Neuronal stem cell (in vitro differentiated cells): ENCODE data around the gene NELFCD.

Experiments used
- DNase-seq: peaks from one replicate; pipeline ENCODE4 v3.0.0-alpha.2; 2013; ENCODE audit warnings: low spot score
- H2AFZ ChIP-seq: one replicate; pipeline ENCODE4 v1.6.1; 2013; ENCODE audit warnings: mild to moderate bottlenecking, low read length, inconsistent platforms
- H2AK5ac ChIP-seq: 2 replicates; pipeline ENCODE4 v1.6.1; 2013; ENCODE audit warnings: low read depth, mild to moderate bottlenecking, inconsistent platforms, low read length, moderate library complexity, mixed read lengths
- H2BK120ac ChIP-seq: 2 replicates; pipeline ENCODE4 v1.6.1; 2013; ENCODE audit warnings: low read depth, mild to moderate bottlenecking, inconsistent platforms, low read length, moderate library complexity, mixed read lengths
- H2BK12ac ChIP-seq: one replicate; pipeline ENCODE4 v1.6.1; 2013; ENCODE audit warnings: low read length, inconsistent platforms
- H2BK15ac ChIP-seq: 2 replicates; pipeline ENCODE4 v1.6.1; 2013; ENCODE audit warnings: mild to moderate bottlenecking, low read length, inconsistent platforms, mixed read lengths
- H2BK5ac ChIP-seq: one replicate; pipeline ENCODE4 v1.6.1; 2013; ENCODE audit warnings: inconsistent platforms, mild to moderate bottlenecking, low read length, moderate library complexity
- H3K14ac ChIP-seq: one replicate; pipeline ENCODE4 v1.6.1; 2013; ENCODE audit warnings: low read length, inconsistent platforms
- H3K18ac ChIP-seq: 2 replicates; pipeline ENCODE4 v1.6.1; 2013; ENCODE audit warnings: low read length, inconsistent platforms
- H3K23ac ChIP-seq: 2 replicates; pipeline ENCODE4 v1.6.1; 2013; ENCODE audit warnings: low read depth, mild to moderate bottlenecking, mixed read lengths, low read length, inconsistent platforms; ENCODE audit not compliant: poor library complexity
- H3K27ac ChIP-seq: replicated peaks from 3 replicates; pipeline ENCODE4 v1.5.1; 2013; ENCODE audit warnings: low read length, inconsistent platforms
- H3K27me3 ChIP-seq, 3 experiments: 2 replicates each; pipeline ENCODE4 v1.6.1; 2013; ENCODE audit warnings: low read length in 3 of 3, mild to moderate bottlenecking in 2 of 3, inconsistent platforms in 1 of 3, low read depth in 1 of 3, mixed read lengths in 1 of 3, moderate library complexity in 1 of 3; ENCODE audit not compliant: control insufficient read depth in 3 of 3, insufficient read depth in 3 of 3
- H3K36me3 ChIP-seq, 2 donors: replicated peaks in 1 of 2; 2 replicates each; pipeline ENCODE4 v1.6.1; 2013; ENCODE audit warnings: low read length in 2 of 2; ENCODE audit not compliant: control insufficient read depth in 2 of 2, insufficient read depth in 2 of 2
- H3K4ac ChIP-seq: 2 replicates; pipeline ENCODE4 v1.6.1; 2013; ENCODE audit warnings: inconsistent platforms, mild to moderate bottlenecking, low read length, moderate library complexity
- H3K4me1 ChIP-seq, 2 donors: 1 replicate in 1 of 2; 2 replicates in 1 of 2; pipeline ENCODE4 v1.6.1; 2013; ENCODE audit warnings: low read length in 2 of 2, low read depth in 1 of 2; ENCODE audit not compliant: control insufficient read depth in 2 of 2, insufficient read depth in 1 of 2
- H3K4me2 ChIP-seq: one replicate; pipeline ENCODE4 v1.6.1; 2013; ENCODE audit warnings: mild to moderate bottlenecking, low read length, inconsistent platforms; ENCODE audit not compliant: insufficient read depth, poor library complexity, severe bottlenecking
- H3K4me3 ChIP-seq, 2 donors: 2 replicates each; pipeline ENCODE4 v1.5.1; 2013; ENCODE audit warnings: low read length in 2 of 2, mild to moderate bottlenecking in 2 of 2, inconsistent platforms in 1 of 2, moderate library complexity in 1 of 2
- H3K79me1 ChIP-seq: one replicate; pipeline ENCODE4 v1.6.1; 2013; ENCODE audit warnings: low read depth, mild to moderate bottlenecking, inconsistent platforms, low read length, moderate library complexity
- H3K9ac ChIP-seq: one replicate; pipeline ENCODE4 v1.6.1; 2013; ENCODE audit warnings: mild to moderate bottlenecking, low read depth, low read length, inconsistent platforms; ENCODE audit not compliant: poor library complexity
- H3K9me3 ChIP-seq, 2 donors: replicated peaks in 1 of 2; 2 replicates each; pipeline versions ENCODE3 to v1.6.1; 2013; ENCODE audit warnings: low read length in 2 of 2, mild to moderate bottlenecking in 2 of 2, inconsistent platforms in 1 of 2, low read depth in 1 of 2, mixed read lengths in 1 of 2, moderate library complexity in 1 of 2; ENCODE audit not compliant: control insufficient read depth in 2 of 2, insufficient read depth in 1 of 2
- H4K8ac ChIP-seq: one replicate; pipeline ENCODE4 v1.6.1; 2013; ENCODE audit warnings: low read depth, mild to moderate bottlenecking, inconsistent platforms, low read length, moderate library complexity
- H4K91ac ChIP-seq: one replicate; pipeline ENCODE4 v1.6.1; 2013; ENCODE audit warnings: low read length, low read depth, mild to moderate bottlenecking, inconsistent platforms; ENCODE audit not compliant: poor library complexity
- WGBS, 2 donors: extraction: QIAGEN DNeasy Blood & Tissue Kit; methylation state at CpG; one replicate each; pipeline ENCODE4 v1.1.7; 2013; ENCODE audit warnings: missing lambda C conversion rate in 2 of 2, mixed read lengths in 1 of 2; ENCODE audit not compliant: insufficient read length in 2 of 2, insufficient replicate concordance in 1 of 2; ENCODE audit errors: extremely low coverage in 2 of 2; 5-methylcytosine and 5-hydroxymethylcytosine counted together

NELFCD gene

GRCh38 chr20:59001068-59001448 is 20.0 kb downstream of the NELFCD start:
- no peak overlapping the region for H3K4ac ChIP-seq
- no peak overlapping the region for H2BK120ac ChIP-seq
- peak overlapping the region; percentile 77 for H3K14ac ChIP-seq
- no peaks in the 10 kb centered on the region for H3K27me3 ChIP-seq
- H3K9ac ChIP-seq, result peak overlapping the region; percentile 50
- H4K8ac ChIP-seq, result no peak overlapping the region
- no peak overlapping the region for H2BK15ac ChIP-seq
- H3K9me3 ChIP-seq, result no peaks in the 10 kb centered on the region
- H3K36me3 ChIP-seq, result peaks cover 8 to 13% of the 10 kb centered on the region in 2 donors
- no peak for DNase-seq
- no peak overlapping the region for H3K23ac ChIP-seq
- H3K18ac ChIP-seq, result no peak overlapping the region
- H3K4me2 ChIP-seq, result no peak overlapping the region
- H3K4me1 ChIP-seq, result peaks cover 8 to 10% of the 10 kb centered on the region in 2 donors
- no peak overlapping the region for H2AFZ ChIP-seq
- no peak overlapping the region for H2BK5ac ChIP-seq
- WGBS, 2 donors, result no CpG with 5 or more reads among the region's 13 CpGs
- H2BK12ac ChIP-seq, result peak overlapping the region; percentile 14
- H3K4me3 ChIP-seq, result no peak overlapping the region
- H3K79me1 ChIP-seq, result no peaks in the 10 kb centered on the region
- H4K91ac ChIP-seq, result no peak overlapping the region
- H2AK5ac ChIP-seq, result peak overlapping the region; percentile 71
- H3K27ac ChIP-seq, result no peak overlapping the region

GRCh38 chr20:59001449-59002171 is 20.6 kb downstream of the NELFCD start:
- no peak overlapping the region for H3K27ac ChIP-seq
- no CpG with 5 or more reads among the region's 27 CpGs for WGBS, 2 donors

GRCh38 chr20:59002388-59002787 is 21.3 kb downstream of the NELFCD start:
- H2BK12ac ChIP-seq, result no peak overlapping the region
- H3K36me3 ChIP-seq, result peaks cover 4 to 8% of the 10 kb centered on the region in 2 donors
- H3K27me3 ChIP-seq, result no peaks in the 10 kb centered on the region
- H2BK120ac ChIP-seq, result no peak overlapping the region
- H4K91ac ChIP-seq, result no peak overlapping the region
- WGBS, 2 donors, result no CpG with 5 or more reads among the region's 8 CpGs
- H3K23ac ChIP-seq, result no peak overlapping the region
- H3K14ac ChIP-seq, result no peak overlapping the region
- H2AK5ac ChIP-seq, result no peak overlapping the region
- H3K18ac ChIP-seq, result peak overlapping the region; percentile 64
- H3K4ac ChIP-seq, result no peak overlapping the region
- no peak overlapping the region for H3K27ac ChIP-seq
- H2BK15ac ChIP-seq, result no peak overlapping the region
- H3K4me2 ChIP-seq, result no peak overlapping the region
- no peak for DNase-seq
- peak overlapping the region; percentile 1 for H2BK5ac ChIP-seq
- H3K9me3 ChIP-seq, result no peaks in the 10 kb centered on the region
- peaks cover 5% of the 10 kb centered on the region for H3K79me1 ChIP-seq
- no peak overlapping the region for H3K9ac ChIP-seq
- H3K4me3 ChIP-seq, result no peak overlapping the region
- peak overlapping the region; percentile 79 for H2AFZ ChIP-seq
- no peak overlapping the region for H4K8ac ChIP-seq
- peaks cover 10 to 14% of the 10 kb centered on the region in 2 donors for H3K4me1 ChIP-seq

More at GRCh38 chr20:59001449-59002171, 20.6 kb downstream of the NELFCD start:
- no peak overlapping the region for H4K91ac ChIP-seq
- peak overlapping the region; percentile 71 for H2AK5ac ChIP-seq
- peak overlapping the region; percentile 50 for H3K9ac ChIP-seq
- no peaks in the 10 kb centered on the region for H3K9me3 ChIP-seq
- no peak overlapping the region for H3K4ac ChIP-seq
- H3K18ac ChIP-seq, result no peak overlapping the region
- no peak overlapping the region for H2BK120ac ChIP-seq
- no peak overlapping the region for H3K4me2 ChIP-seq
- peak overlapping the region; percentile 77 for H3K14ac ChIP-seq
- no peak overlapping the region for H2BK15ac ChIP-seq
- no peak overlapping the region for H3K23ac ChIP-seq
- H2BK5ac ChIP-seq, result no peak overlapping the region
- H3K27me3 ChIP-seq, result no peaks in the 10 kb centered on the region
- no peak for DNase-seq
- H3K4me3 ChIP-seq, result no peak overlapping the region
- H3K36me3 ChIP-seq, result peaks cover 8% of the 10 kb centered on the region in 2 donors
- peaks cover 5% of the 10 kb centered on the region for H3K79me1 ChIP-seq
- H3K4me1 ChIP-seq, result peaks cover 10 to 13% of the 10 kb centered on the region in 2 donors
- peak overlapping the region; percentile 14 for H2BK12ac ChIP-seq
- H2AFZ ChIP-seq, result no peak overlapping the region
- no peak overlapping the region for H4K8ac ChIP-seq

GRCh38 chr20:59002874-59003399 is 21.9 kb downstream of the NELFCD start:
- no peak overlapping the region for H3K4me3 ChIP-seq
- peak overlapping the region; percentile 16 for H3K18ac ChIP-seq
- H3K9ac ChIP-seq, result no peak overlapping the region
- H2BK5ac ChIP-seq, result peak overlapping the region; percentile 1
- no peak overlapping the region for H3K23ac ChIP-seq
- no peak overlapping the region for H2BK120ac ChIP-seq
- no peak overlapping the region for H2BK12ac ChIP-seq
- H3K79me1 ChIP-seq, result peaks cover 5% of the 10 kb centered on the region
- no peak overlapping the region for H3K27ac ChIP-seq
- no CpG with 5 or more reads among the region's 17 CpGs for WGBS, 2 donors
- peaks cover 10 to 16% of the 10 kb centered on the region in 2 donors for H3K4me1 ChIP-seq
- H2AK5ac ChIP-seq, result no peak overlapping the region
- no peaks in the 10 kb centered on the region for H3K9me3 ChIP-seq
- H3K4me2 ChIP-seq, result no peak overlapping the region
- H2AFZ ChIP-seq, result peak overlapping the region; percentile 79
- H3K14ac ChIP-seq, result no peak overlapping the region
- DNase-seq, result no peak
- no peak overlapping the region for H2BK15ac ChIP-seq
- no peaks in the 10 kb centered on the region for H3K27me3 ChIP-seq
- no peak overlapping the region for H3K4ac ChIP-seq
- no peak overlapping the region for H4K91ac ChIP-seq
- H3K36me3 ChIP-seq, result peaks cover 0 to 5% of the 10 kb centered on the region in 2 donors
- H4K8ac ChIP-seq, result no peak overlapping the region
